ENCODE data around the gene RUBCN. TPM values are rescaled to one million over a fixed set of nuclear protein-coding genes. Genes with fewer than 3 reads are reported as not detected.
"Not testable (repeated sequence)": the region's sequence is repeated elsewhere in the genome, so short reads cannot be mapped to it uniquely, and the experiment has no call there.

The RUBCN gene
- total RNA-seq, 1 experiment from 2014 or later, result 14.9 TPM

- DNase-seq (ENCODE audit: low spot score), result no peak
These were observed 51.2 kb downstream of the RUBCN start for GRCh38 chr3:197685546-197685945.

GRCh38 chr3:197683191-197683590, 53.5 kb downstream of the RUBCN start:
- DNase-seq (ENCODE audit: low spot score), result no peak

GRCh38 chr3:197682713-197683112, 54.0 kb downstream of the RUBCN start:
- no peak for DNase-seq (ENCODE audit: low spot score)

- no peak for DNase-seq (ENCODE audit: low spot score)
These were observed 55.7 kb downstream of the RUBCN start for GRCh38 chr3:197680955-197681521.

GRCh38 chr3:197675951-197676350, 60.8 kb downstream of the RUBCN start:
- DNase-seq (ENCODE audit: low spot score), result no peak

GRCh38 chr3:197675563-197675860, 61.2 kb downstream of the RUBCN start:
- DNase-seq (ENCODE audit: low spot score), result no peak

- no peak for DNase-seq (ENCODE audit: low spot score)
These were observed 61.8 kb downstream of the RUBCN start for GRCh38 chr3:197674741-197675562.

- DNase-seq (ENCODE audit: low spot score), result no peak
These were observed 63.5 kb downstream of the RUBCN start for GRCh38 chr3:197673170-197673569.

GRCh38 chr3:197670361-197670760, 66.3 kb downstream of the RUBCN start:
- DNase-seq (ENCODE audit: low spot score), result no peak

GRCh38 chr3:197667968-197668367, 68.7 kb downstream of the RUBCN start:
- no peak for DNase-seq (ENCODE audit: low spot score)

GRCh38 chr3:197667293-197667692, 69.4 kb downstream of the RUBCN start:
- DNase-seq (ENCODE audit: low spot score), result not testable (repeated sequence)

GRCh38 chr3:197666221-197666842, 70.4 kb downstream of the RUBCN start:
- not testable (repeated sequence) for DNase-seq (ENCODE audit: low spot score)

- DNase-seq (ENCODE audit: low spot score), result not testable (repeated sequence)
These were observed 71.2 kb downstream of the RUBCN start for GRCh38 chr3:197665549-197665948.

- DNase-seq (ENCODE audit: low spot score), result not testable (repeated sequence)
These were observed 71.6 kb downstream of the RUBCN start for GRCh38 chr3:197665142-197665491.

GRCh38 chr3:197664414-197665141, 72.1 kb downstream of the RUBCN start:
- not testable (repeated sequence) for DNase-seq (ENCODE audit: low spot score)

- DNase-seq (ENCODE audit: low spot score), result not testable (repeated sequence)
These were observed 73.2 kb downstream of the RUBCN start for GRCh38 chr3:197663367-197664140.

GRCh38 chr3:197662352-197662751, 74.4 kb downstream of the RUBCN start:
- DNase-seq (ENCODE audit: low spot score), result not testable (repeated sequence)

GRCh38 chr3:197661874-197662273, 74.8 kb downstream of the RUBCN start:
- not testable (repeated sequence) for DNase-seq (ENCODE audit: low spot score)

- not testable (repeated sequence) for DNase-seq (ENCODE audit: low spot score)
These were observed 75.4 kb downstream of the RUBCN start for GRCh38 chr3:197661234-197661834.

GRCh38 chr3:197659701-197660100, 77.0 kb downstream of the RUBCN start:
- not testable (repeated sequence) for DNase-seq (ENCODE audit: low spot score)

GRCh38 chr3:197659144-197659543, 77.6 kb downstream of the RUBCN start:
- not testable (repeated sequence) for DNase-seq (ENCODE audit: low spot score)

Measured in HT-29 (cell line).